ENCODE results near the gene OTULIN.

The OTULIN gene

GRCh38 chr5:14681236-14681752 lies 16.8 kb downstream of the OTULIN start:
- no peak overlapping the region for H3K9ac ChIP-seq (ENCODE audit: low read depth, low read length)
- H3K36me3 ChIP-seq (ENCODE audit: insufficient read depth, low read length), result peaks cover 32% of the 10 kb centered on the region

DNA sequence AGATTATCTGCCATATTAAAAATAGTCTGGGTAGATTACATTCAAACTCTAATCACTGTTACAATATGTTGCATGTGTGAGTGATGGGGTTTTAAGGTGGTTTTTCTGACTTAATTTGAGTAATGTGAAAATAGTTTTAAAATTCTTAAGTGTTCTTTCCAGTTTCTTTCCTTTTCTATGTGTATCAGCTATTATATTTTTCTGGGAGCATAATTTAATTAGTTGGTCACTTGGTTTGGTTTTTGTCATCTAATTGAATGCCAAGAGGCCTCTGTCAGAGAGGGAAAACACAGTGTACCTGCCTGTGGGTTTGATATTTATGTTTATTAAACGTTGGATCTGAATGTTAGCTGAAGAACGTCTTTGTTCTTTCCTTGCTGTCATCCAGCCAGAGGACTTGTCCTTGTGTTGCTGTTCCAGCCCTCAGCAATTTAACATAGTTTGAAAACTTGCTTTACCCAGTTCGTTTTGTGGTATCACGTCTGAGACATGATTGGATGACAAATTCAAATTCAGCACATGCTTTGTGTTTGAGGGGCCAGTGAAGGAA lies 19.5 kb downstream of the OTULIN start:
- Histone ChIP-seq H3K9me3 (replicated peaks; ENCODE audit: low read length) (no peaks in the 10 kb centered on the region), H3K9ac (ENCODE audit: low read depth, low read length) (no peak overlapping the region), H3K4me2 (ENCODE audit: low read length) (no peak overlapping the region), H3K36me3 (ENCODE audit: insufficient read depth, low read length) (peaks cover 50% of the 10 kb centered on the region), H3K4me3 (ENCODE audit: low read length) (no peak overlapping the region), H3K4me1 (ENCODE audit: control insufficient read depth, insufficient read depth, low read length) (no peaks in the 10 kb centered on the region), H3K27me3 (ENCODE audit: control insufficient read depth, insufficient read depth, low read length) (no peaks in the 10 kb centered on the region)

More at GRCh38 chr5:14681236-14681752, 16.8 kb downstream of the OTULIN start:
- no peak overlapping the region for H3K4me3 ChIP-seq (ENCODE audit: low read length)
- H3K4me2 ChIP-seq (ENCODE audit: low read length), result no peak overlapping the region
- peaks cover 5% of the 10 kb centered on the region for H3K4me1 ChIP-seq (ENCODE audit: control insufficient read depth, insufficient read depth, low read length)
- H3K9me3 ChIP-seq (replicated peaks; ENCODE audit: low read length), result no peaks in the 10 kb centered on the region
- no peaks in the 10 kb centered on the region for H3K27me3 ChIP-seq (ENCODE audit: control insufficient read depth, insufficient read depth, low read length)

DNA sequence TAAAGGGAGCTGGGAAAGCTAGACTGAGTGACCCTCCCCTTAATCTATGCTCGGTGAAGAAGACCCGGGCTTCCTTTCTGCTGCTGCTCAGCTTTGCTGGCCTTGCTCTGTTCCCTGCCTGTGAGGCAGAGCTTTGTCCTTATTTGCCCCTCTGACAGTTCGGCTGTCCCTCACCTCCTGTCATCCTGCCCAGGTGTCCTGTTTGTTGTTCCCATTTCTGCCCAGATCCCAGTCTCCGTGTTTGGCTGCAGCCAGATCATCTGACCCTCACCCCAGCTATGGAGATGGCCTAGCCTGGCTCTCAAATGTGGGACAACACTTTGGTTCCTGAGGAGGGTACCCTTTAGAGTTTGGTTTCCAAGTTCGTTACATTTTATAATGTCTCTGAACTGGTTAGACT lies 20.2 kb downstream of the OTULIN start:
- Histone ChIP-seq H3K9ac (ENCODE audit: low read depth, low read length) (no peak overlapping the region), H3K4me3 (ENCODE audit: low read length) (no peak overlapping the region), H3K4me1 (ENCODE audit: control insufficient read depth, insufficient read depth, low read length) (no peaks in the 10 kb centered on the region), H3K4me2 (ENCODE audit: low read length) (no peak overlapping the region), H3K27me3 (ENCODE audit: control insufficient read depth, insufficient read depth, low read length) (no peaks in the 10 kb centered on the region), H3K36me3 (ENCODE audit: insufficient read depth, low read length) (peaks cover 55% of the 10 kb centered on the region), H3K9me3 (replicated peaks; ENCODE audit: low read length) (no peaks in the 10 kb centered on the region)

DNA sequence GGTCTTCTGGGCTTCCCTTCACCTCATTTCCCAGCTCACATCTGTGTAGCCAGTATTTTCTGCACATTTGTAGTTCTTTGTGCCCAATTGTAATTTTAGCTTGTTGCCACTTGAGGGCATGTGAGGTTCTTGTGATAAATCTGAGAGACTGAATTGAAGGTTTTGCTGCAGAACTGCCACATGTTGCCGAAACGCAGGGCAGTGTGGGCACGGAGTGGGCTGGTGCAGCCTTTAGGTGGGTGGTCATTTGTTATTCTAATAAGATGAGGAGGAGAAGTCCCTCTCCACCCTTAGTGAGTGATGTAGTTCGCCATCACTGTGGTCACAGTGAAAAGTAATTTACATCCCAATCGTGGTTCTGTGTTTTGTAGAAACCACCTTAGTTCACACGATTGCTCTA lies 21.2 kb downstream of the OTULIN start:
- Histone ChIP-seq H3K27me3 (ENCODE audit: control insufficient read depth, insufficient read depth, low read length) (no peaks in the 10 kb centered on the region), H3K4me3 (ENCODE audit: low read length) (no peak overlapping the region), H3K4me1 (ENCODE audit: control insufficient read depth, insufficient read depth, low read length) (no peaks in the 10 kb centered on the region), H3K9ac (ENCODE audit: low read depth, low read length) (no peak overlapping the region), H3K36me3 (ENCODE audit: insufficient read depth, low read length) (peaks cover 65% of the 10 kb centered on the region), H3K9me3 (replicated peaks; ENCODE audit: low read length) (peaks cover 3% of the 10 kb centered on the region), H3K4me2 (ENCODE audit: low read length) (no peak overlapping the region)

GRCh38 chr5:14686517-14686916 lies 22.0 kb downstream of the OTULIN start:
- Histone ChIP-seq H3K36me3 (ENCODE audit: insufficient read depth, low read length) (peaks cover 67% of the 10 kb centered on the region), H3K4me1 (ENCODE audit: control insufficient read depth, insufficient read depth, low read length) (no peaks in the 10 kb centered on the region), H3K9me3 (replicated peaks; ENCODE audit: low read length) (peaks cover 3% of the 10 kb centered on the region), H3K9ac (ENCODE audit: low read depth, low read length) (no peak overlapping the region), H3K27me3 (ENCODE audit: control insufficient read depth, insufficient read depth, low read length) (no peaks in the 10 kb centered on the region), H3K4me3 (ENCODE audit: low read length) (no peak overlapping the region), H3K4me2 (ENCODE audit: low read length) (no peak overlapping the region)

- H3K4me2 ChIP-seq (ENCODE audit: low read length), result no peak overlapping the region
- H3K36me3 ChIP-seq (ENCODE audit: insufficient read depth, low read length), result peaks cover 64% of the 10 kb centered on the region
- H3K4me1 ChIP-seq (ENCODE audit: control insufficient read depth, insufficient read depth, low read length), result no peaks in the 10 kb centered on the region
- no peaks in the 10 kb centered on the region for H3K27me3 ChIP-seq (ENCODE audit: control insufficient read depth, insufficient read depth, low read length)
- peaks cover 3% of the 10 kb centered on the region for H3K9me3 ChIP-seq (replicated peaks; ENCODE audit: low read length)
- H3K9ac ChIP-seq (ENCODE audit: low read depth, low read length), result no peak overlapping the region
- no peak overlapping the region for H3K4me3 ChIP-seq (ENCODE audit: low read length)
These were observed 22.6 kb downstream of the OTULIN start for GRCh38 chr5:14687023-14687665.

- H3K9me3 ChIP-seq (replicated peaks; ENCODE audit: low read length), result peaks cover 3% of the 10 kb centered on the region
- no peak overlapping the region for H3K4me2 ChIP-seq (ENCODE audit: low read length)
- no peaks in the 10 kb centered on the region for H3K27me3 ChIP-seq (ENCODE audit: control insufficient read depth, insufficient read depth, low read length)
- no peaks in the 10 kb centered on the region for H3K4me1 ChIP-seq (ENCODE audit: control insufficient read depth, insufficient read depth, low read length)
- peaks cover 61% of the 10 kb centered on the region for H3K36me3 ChIP-seq (ENCODE audit: insufficient read depth, low read length)
- no peak overlapping the region for H3K4me3 ChIP-seq (ENCODE audit: low read length)
- no peak overlapping the region for H3K9ac ChIP-seq (ENCODE audit: low read depth, low read length)
These were observed 28.6 kb downstream of the OTULIN start for GRCh38 chr5:14693070-14693469.

DNA sequence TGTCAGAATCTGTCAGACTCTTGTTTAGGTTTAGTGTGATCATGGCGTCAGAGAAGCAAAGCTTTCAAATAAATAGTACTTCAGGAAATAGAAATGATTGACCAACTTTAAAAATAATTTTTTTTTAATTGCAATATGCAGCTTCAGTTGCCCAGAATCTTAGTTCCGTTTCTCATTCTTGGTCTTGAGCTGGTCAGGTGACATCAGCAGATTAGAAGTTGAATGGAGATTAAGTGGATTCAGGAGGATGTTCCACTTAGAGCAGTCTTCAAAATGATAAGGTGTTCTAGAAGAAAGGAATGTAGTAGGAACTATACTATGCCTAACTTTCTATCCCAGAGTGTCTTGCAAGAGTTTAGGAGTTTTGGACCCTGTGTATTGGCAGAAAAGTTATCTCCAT lies 30.6 kb downstream of the OTULIN start:
- Histone ChIP-seq H3K4me1 (ENCODE audit: control insufficient read depth, insufficient read depth, low read length) (no peaks in the 10 kb centered on the region), H3K9ac (ENCODE audit: low read depth, low read length) (no peak overlapping the region), H3K36me3 (ENCODE audit: insufficient read depth, low read length) (peaks cover 56% of the 10 kb centered on the region), H3K4me3 (ENCODE audit: low read length) (no peak overlapping the region), H3K4me2 (ENCODE audit: low read length) (no peak overlapping the region), H3K9me3 (replicated peaks; ENCODE audit: low read length) (peaks cover 3% of the 10 kb centered on the region), H3K27me3 (ENCODE audit: control insufficient read depth, insufficient read depth, low read length) (no peaks in the 10 kb centered on the region)

GRCh38 chr5:14696057-14696456 lies 31.5 kb downstream of the OTULIN start:
- peaks cover 47% of the 10 kb centered on the region for H3K36me3 ChIP-seq (ENCODE audit: insufficient read depth, low read length)
- no peak overlapping the region for H3K4me2 ChIP-seq (ENCODE audit: low read length)
- H3K9me3 ChIP-seq (replicated peaks; ENCODE audit: low read length), result no peaks in the 10 kb centered on the region
- no peaks in the 10 kb centered on the region for H3K4me1 ChIP-seq (ENCODE audit: control insufficient read depth, insufficient read depth, low read length)
- no peak overlapping the region for H3K9ac ChIP-seq (ENCODE audit: low read depth, low read length)
- H3K27me3 ChIP-seq (ENCODE audit: control insufficient read depth, insufficient read depth, low read length), result no peaks in the 10 kb centered on the region
- no peak overlapping the region for H3K4me3 ChIP-seq (ENCODE audit: low read length)

DNA sequence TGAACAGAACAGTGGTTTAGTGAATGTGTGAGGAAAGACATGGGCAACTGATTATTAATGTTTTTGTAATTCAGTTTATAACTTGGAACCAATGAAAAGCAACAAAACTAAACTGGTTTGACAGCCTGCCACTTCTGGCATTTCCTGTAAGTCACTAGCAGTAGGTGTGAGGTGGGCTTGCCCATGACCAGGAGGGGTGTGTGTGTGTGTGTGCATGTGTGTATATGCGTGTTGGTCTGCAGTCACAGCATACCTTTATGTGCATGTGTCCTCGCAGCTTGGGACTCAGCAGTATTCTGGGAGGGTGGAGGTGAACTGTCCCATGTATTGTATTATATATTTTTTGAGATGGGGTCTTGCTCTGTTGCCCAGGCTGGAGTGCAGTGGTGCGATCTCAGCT lies 32.3 kb downstream of the OTULIN start:
- no peak overlapping the region for H3K9ac ChIP-seq (ENCODE audit: low read depth, low read length)
- no peaks in the 10 kb centered on the region for H3K9me3 ChIP-seq (replicated peaks; ENCODE audit: low read length)
- H3K4me3 ChIP-seq (ENCODE audit: low read length), result no peak overlapping the region
- H3K4me2 ChIP-seq (ENCODE audit: low read length), result no peak overlapping the region
- no peaks in the 10 kb centered on the region for H3K4me1 ChIP-seq (ENCODE audit: control insufficient read depth, insufficient read depth, low read length)
- peaks cover 47% of the 10 kb centered on the region for H3K36me3 ChIP-seq (ENCODE audit: insufficient read depth, low read length)
- no peaks in the 10 kb centered on the region for H3K27me3 ChIP-seq (ENCODE audit: control insufficient read depth, insufficient read depth, low read length)

DNA sequence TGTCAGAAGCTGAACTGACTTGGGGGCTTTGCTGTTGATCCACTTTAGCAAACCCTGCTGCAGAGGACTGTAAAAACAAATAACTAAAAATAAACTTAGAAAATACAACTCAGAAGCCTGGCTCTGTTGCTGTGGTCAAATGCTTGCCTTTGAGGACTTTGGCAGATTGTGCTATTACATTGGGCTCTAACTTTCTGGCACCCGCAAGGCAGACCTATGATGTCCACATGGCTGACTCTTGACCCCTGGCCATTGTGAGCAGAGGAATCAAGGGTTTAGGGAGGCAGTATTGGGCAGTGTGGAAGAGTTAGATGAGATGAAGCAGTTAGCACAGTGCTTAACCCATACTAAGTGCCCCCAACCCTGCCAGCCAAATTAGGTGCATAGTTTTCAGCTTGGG lies 34.0 kb downstream of the OTULIN start:
- Histone ChIP-seq H3K36me3 (ENCODE audit: insufficient read depth, low read length) (peaks cover 33% of the 10 kb centered on the region), H3K4me2 (ENCODE audit: low read length) (no peak overlapping the region), H3K4me3 (ENCODE audit: low read length) (no peak overlapping the region), H3K9ac (ENCODE audit: low read depth, low read length) (no peak overlapping the region), H3K9me3 (replicated peaks; ENCODE audit: low read length) (no peaks in the 10 kb centered on the region), H3K4me1 (ENCODE audit: control insufficient read depth, insufficient read depth, low read length) (no peaks in the 10 kb centered on the region), H3K27me3 (ENCODE audit: control insufficient read depth, insufficient read depth, low read length) (no peaks in the 10 kb centered on the region)

- no peak overlapping the region for H3K4me2 ChIP-seq (ENCODE audit: low read length)
- H3K9ac ChIP-seq (ENCODE audit: low read depth, low read length), result no peak overlapping the region
- H3K4me3 ChIP-seq (ENCODE audit: low read length), result no peak overlapping the region
- no peaks in the 10 kb centered on the region for H3K27me3 ChIP-seq (ENCODE audit: control insufficient read depth, insufficient read depth, low read length)
- no peaks in the 10 kb centered on the region for H3K9me3 ChIP-seq (replicated peaks; ENCODE audit: low read length)
- peaks cover 33% of the 10 kb centered on the region for H3K36me3 ChIP-seq (ENCODE audit: insufficient read depth, low read length)
- no peaks in the 10 kb centered on the region for H3K4me1 ChIP-seq (ENCODE audit: control insufficient read depth, insufficient read depth, low read length)
These were observed 34.6 kb downstream of the OTULIN start for GRCh38 chr5:14699159-14699558.

Measured in skeletal muscle satellite cell (primary cell).